Mucosa of descending colon (tissue), 3 donors: ENCODE data around the gene PHTF2. TPM values are rescaled to one million over a fixed set of nuclear protein-coding genes. Genes with fewer than 3 reads are reported as not detected.

Experiments
- ATAC-seq: fragments of 200-7000 bp; cut with Tn5 transposase; one replicate; pipeline ENCODE4 v1.9.1; 2020; ENCODE audit warnings: mild to moderate bottlenecking, moderate library complexity
- DNase-seq, 3 donors: peaks; one replicate each; pipeline ENCODE4 v3.0.0-alpha.2; 2020
- H3K36me3 ChIP-seq: fragments of 200-600 bp; one replicate; pipeline ENCODE4 v1.8.0; 2021; ENCODE audit warnings: low read depth, mild to moderate bottlenecking
- H3K4me1 ChIP-seq: fragments of 200-600 bp; one replicate; pipeline ENCODE4 v1.8.0; 2021; ENCODE audit warnings: low read depth, mild to moderate bottlenecking
- H3K4me3 ChIP-seq: fragments of 200-600 bp; one replicate; pipeline ENCODE4 v1.8.0; 2021; ENCODE audit warnings: mild to moderate bottlenecking
- H3K9me3 ChIP-seq: fragments of 200-600 bp; one replicate; pipeline ENCODE4 v1.8.0; 2021; ENCODE audit warnings: mild to moderate bottlenecking
- intact Hi-C, 2 donors: fragments of 100-400 bp; cut with DNase I in 1 of 2; cut with micrococcal nuclease in 1 of 2; formaldehyde crosslinking; loops; one replicate each; pipeline versions ENCODE4 v1.11.0 to v1.11.1; 2022; cut with DNase I, micrococcal nuclease
- total RNA-seq, 3 donors: library from RNA; stranded (reverse); fragmentation: NEBNext Ultra II Directional in 2 of 3; extraction: Animal tissue kit (Norgen Biotek cat#: 25700) in 2 of 3; gene quantifications; one replicate each; pipeline versions ENCODE4 v1.2.1 to v1.2.4, GENCODE V29; 2021 to 2023
- TF ChIP-seq, protein P1 (sequence below): fragments of 200-600 bp; IDR thresholded peaks from one replicate; pipeline ENCODE4 v1.8.0; 2022; ENCODE audit warnings: antibody characterized with exemption, mild to moderate bottlenecking
- donor health status: DM: no; HTN: no; CAD: no; lungs with moderate emphysema.
- donor health status: DM: no; HTN: no; CAD: no.
- donor health status: DM: no; HTN: yes; CAD: no.

PHTF2 gene
- total RNA-seq, 3 donors from 2014 or later, result 13.1 to 15.2 (median 13.7) TPM

DNA sequence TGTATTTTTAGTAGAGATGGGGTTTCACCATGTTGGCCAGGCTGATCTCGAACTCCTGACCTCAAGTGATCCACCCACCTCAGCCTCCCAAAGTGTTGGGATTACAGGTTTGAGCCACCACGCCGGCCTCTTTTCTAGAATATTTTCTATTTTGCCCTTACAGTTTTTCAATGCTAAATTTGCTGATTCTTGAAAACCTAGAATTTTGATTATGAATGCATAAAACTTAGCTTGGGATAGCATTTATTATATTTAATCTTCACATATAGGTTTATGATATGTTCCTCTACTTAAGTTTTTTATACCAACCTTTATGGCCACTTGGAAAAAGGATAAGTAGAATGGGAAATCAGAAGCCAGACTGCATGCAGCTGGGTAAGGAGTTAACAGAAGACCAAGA lies 2.5 kb upstream of the PHTF2 start:
- H3K9me3 ChIP-seq, result no peaks in the 10 kb centered on the region
- no peak overlapping the region for H3K4me3 ChIP-seq
- H3K4me1 ChIP-seq, result peaks cover 36% of the 10 kb centered on the region
- ATAC-seq, result no peak
- DNase-seq, result no peak
- intact Hi-C loops, result no loop called here
- TF ChIP-seq, protein P1, sequence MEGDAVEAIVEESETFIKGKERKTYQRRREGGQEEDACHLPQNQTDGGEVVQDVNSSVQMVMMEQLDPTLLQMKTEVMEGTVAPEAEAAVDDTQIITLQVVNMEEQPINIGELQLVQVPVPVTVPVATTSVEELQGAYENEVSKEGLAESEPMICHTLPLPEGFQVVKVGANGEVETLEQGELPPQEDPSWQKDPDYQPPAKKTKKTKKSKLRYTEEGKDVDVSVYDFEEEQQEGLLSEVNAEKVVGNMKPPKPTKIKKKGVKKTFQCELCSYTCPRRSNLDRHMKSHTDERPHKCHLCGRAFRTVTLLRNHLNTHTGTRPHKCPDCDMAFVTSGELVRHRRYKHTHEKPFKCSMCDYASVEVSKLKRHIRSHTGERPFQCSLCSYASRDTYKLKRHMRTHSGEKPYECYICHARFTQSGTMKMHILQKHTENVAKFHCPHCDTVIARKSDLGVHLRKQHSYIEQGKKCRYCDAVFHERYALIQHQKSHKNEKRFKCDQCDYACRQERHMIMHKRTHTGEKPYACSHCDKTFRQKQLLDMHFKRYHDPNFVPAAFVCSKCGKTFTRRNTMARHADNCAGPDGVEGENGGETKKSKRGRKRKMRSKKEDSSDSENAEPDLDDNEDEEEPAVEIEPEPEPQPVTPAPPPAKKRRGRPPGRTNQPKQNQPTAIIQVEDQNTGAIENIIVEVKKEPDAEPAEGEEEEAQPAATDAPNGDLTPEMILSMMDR, result no peak
- peaks cover 7% of the 10 kb centered on the region for H3K36me3 ChIP-seq

DNA sequence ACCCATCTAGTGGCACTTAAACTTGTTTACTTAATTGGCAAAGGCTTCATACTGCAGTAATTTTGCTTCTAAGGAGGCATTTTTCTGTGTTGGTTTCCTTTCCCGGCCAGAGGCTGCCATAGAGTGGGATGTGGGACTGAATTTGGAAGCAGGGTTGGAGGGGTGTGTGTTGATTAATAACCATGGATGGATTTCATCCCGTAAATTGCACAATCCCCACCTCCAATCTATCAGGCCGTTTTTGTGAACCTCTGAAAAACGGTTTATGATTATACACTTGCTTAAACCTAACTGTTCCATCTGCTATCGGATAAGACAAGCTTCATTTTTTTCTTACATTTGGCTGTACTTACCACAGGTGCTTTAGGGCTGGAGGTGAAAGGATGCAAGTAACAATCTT lies 1.6 kb upstream of the PHTF2 start:
- ATAC-seq, result no peak
- no peak for DNase-seq
- intact Hi-C loops, result no loop called here
- TF ChIP-seq, protein P1, result no peak
- Histone ChIP-seq H3K9me3 (no peaks in the 10 kb centered on the region), H3K4me3 (no peak overlapping the region), H3K4me1 (peaks cover 30% of the 10 kb centered on the region), H3K36me3 (peaks cover 7% of the 10 kb centered on the region)

DNA sequence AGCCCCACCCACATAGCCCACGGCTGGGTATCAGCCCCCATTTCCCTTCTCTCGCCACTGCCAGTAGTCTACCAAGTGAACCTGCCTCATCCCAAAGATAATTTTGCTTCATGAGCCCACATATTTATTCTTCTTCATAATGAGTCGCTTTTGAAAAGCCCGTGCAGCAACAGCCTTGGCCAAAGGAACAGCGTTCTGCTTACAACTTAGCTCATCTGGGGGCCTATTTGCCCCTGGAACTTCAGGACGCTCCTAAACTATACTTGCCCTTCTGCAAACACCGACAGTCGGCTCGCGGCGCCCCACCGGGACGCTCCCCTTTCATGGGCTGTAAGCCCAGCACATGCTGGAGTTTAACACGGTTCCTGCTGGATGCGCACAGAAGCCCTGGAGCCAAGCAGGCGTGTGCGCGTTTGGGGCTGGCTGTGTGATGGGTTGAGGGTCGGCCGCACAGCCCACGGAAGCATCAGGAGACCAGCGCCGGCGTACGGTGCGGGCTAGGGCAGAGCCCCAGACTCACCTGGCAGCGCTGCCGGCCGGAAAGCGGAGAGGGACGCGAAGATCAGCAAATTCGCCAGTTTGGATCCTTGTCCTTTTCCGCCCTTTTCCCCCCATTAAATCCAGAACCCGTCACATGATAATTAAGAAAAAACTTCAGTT lies 709 bp upstream of the PHTF2 start:
- Histone ChIP-seq H3K9me3 (no peaks in the 10 kb centered on the region), H3K4me3 (peak overlapping the region; percentile 75), H3K36me3 (peaks cover 7% of the 10 kb centered on the region), H3K4me1 (peaks cover 35% of the 10 kb centered on the region)
- TF ChIP-seq, protein P1, result no peak
- ATAC-seq (peak; percentile 22), DNase-seq (peak in 2 of 3 donors; percentile 59 to 80)
- intact Hi-C loops, result no loop called here

DNA sequence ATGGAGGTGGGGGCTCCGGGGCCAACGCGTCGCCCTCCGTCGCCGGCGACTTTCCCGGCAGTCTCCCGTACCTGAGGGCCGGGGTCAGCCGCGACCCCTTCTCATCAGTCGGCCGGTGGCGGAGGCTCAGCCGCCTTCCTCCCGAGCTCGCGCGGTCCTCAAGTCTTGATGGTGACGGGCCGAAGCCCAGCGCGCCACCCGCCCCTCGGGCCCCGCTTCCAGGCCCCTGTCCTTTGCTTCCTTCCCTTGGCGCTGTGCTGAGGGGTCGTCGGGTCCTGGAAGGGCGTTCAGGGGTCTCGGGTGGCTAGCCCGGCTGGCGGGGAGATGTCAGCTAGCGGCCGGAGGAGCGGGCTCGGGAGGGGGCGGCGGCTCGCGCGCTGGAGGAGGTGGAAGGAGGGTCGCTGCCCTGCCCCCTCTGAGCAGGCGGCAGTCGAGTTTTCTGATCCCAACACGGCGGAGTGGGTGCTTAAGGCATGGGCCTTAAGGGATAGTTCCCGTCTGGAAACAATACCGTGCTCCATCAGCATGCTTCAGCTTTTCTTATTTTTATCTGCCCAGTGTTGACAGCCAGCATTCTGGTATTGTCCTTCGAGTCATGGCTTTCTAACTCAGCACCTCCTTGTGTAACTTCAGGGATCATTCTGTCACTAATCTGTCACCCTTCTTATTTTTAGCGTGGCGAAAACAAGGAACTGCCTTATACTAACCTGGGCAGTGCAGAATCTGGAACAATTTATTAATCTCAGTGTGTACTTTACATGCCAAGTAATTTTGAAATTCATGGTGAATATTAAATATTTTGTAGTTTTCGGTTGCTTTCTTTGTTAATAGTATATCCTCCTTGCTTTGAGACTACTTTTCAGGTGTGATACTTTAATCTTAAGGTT lies 748 bp downstream of the PHTF2 start:
- intact Hi-C loops, result no loop called here
- H3K4me1 ChIP-seq, result peaks cover 35% of the 10 kb centered on the region
- H3K4me3 ChIP-seq, result peak overlapping the region; percentile 75
- peak; percentile 52 to 78 (median 71) for DNase-seq
- TF ChIP-seq, protein P1, result no peak
- no peaks in the 10 kb centered on the region for H3K9me3 ChIP-seq
- peaks cover 7% of the 10 kb centered on the region for H3K36me3 ChIP-seq
- ATAC-seq, result peak; percentile 2

DNA sequence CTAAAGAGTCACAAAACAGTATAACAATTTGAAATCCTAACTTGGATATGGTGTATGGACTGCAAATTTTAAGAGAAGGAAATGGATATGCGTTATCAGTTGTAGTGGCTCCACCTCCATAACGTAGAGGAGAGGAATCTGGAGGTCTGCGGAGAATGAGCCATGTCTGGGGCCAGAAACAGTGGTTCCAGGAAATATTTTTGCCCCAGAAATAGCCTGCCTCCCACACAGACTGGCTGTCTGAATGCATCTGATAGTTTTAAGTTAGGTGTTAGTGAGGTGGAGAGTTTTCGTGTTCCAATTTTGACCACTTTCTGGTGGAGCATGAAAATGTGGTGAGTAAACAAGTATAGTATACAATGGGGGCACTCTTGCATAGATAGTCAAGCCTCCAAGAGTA lies 1.6 kb downstream of the PHTF2 start:
- DNase-seq, result no peak
- H3K9me3 ChIP-seq, result no peaks in the 10 kb centered on the region
- TF ChIP-seq, protein P1, result no peak
- intact Hi-C loops, result no loop called here
- ATAC-seq, result no peak
- no peak overlapping the region for H3K4me3 ChIP-seq
- peaks cover 35% of the 10 kb centered on the region for H3K4me1 ChIP-seq
- H3K36me3 ChIP-seq, result peaks cover 7% of the 10 kb centered on the region
